Chondrocyte (in vitro differentiated cells): ENCODE results near the gene TMEM45A. TPM values are rescaled to one million over a fixed set of nuclear protein-coding genes. Genes with fewer than 3 reads are reported as not detected.
"Not testable (repeated sequence)": the region's sequence is repeated elsewhere in the genome, so short reads cannot be mapped to it uniquely, and the experiment has no call there.

Source experiments
- DNase-seq: peaks from one replicate; pipeline ENCODE4 v3.0.0; 2021; ENCODE audit warnings: mixed read lengths, low spot score
- H3K27ac Mint-ChIP-seq: one replicate; pipeline ENCODE4 v1.8.0; 2021; ENCODE audit warnings: mild to moderate bottlenecking, moderate library complexity, mixed read lengths; ENCODE audit not compliant: unreplicated experiment
- H3K27me3 Mint-ChIP-seq: 2 replicates; pipeline ENCODE4 v1.8.0; 2021; ENCODE audit warnings: low read depth, mixed read lengths
- H3K36me3 Mint-ChIP-seq: 2 replicates; pipeline ENCODE4 v1.8.0; 2021; ENCODE audit warnings: low read depth, mixed read lengths
- H3K4me1 Mint-ChIP-seq: 2 replicates; pipeline ENCODE4 v1.8.0; 2021; ENCODE audit warnings: low read depth, mild to moderate bottlenecking, mixed read lengths
- H3K4me3 Mint-ChIP-seq: one replicate; pipeline ENCODE4 v1.8.0; 2021; ENCODE audit warnings: mild to moderate bottlenecking, moderate library complexity, mixed read lengths; ENCODE audit not compliant: unreplicated experiment
- H3K9me3 Mint-ChIP-seq: 2 replicates; pipeline ENCODE4 v1.8.0; 2021; ENCODE audit warnings: low read depth, mixed read lengths
- CTCF ChIP-seq: fragments of 200-600 bp; sonication (generic); IDR thresholded peaks from 2 replicates; pipeline ENCODE4 v1.5.0; 2021; ENCODE audit warnings: antibody characterized with exemption, mild to moderate bottlenecking, moderate library complexity
- total RNA-seq: library from RNA; stranded (reverse); gene quantifications from 3 replicates; pipeline ENCODE4 v1.2.1, GENCODE V29; 2021

TMEM45A gene
- total RNA-seq, 1 donor from 2014 or later: 69.1 TPM

GRCh38 chr3:100500320-100500880 lies 8.0 kb downstream of the TMEM45A start:
- H3K36me3 Mint-ChIP-seq: peaks cover 3% of the 10 kb centered on the region
- H3K9me3 Mint-ChIP-seq: no peaks in the 10 kb centered on the region
- H3K4me1 Mint-ChIP-seq: peaks cover 43% of the 10 kb centered on the region
- H3K27ac Mint-ChIP-seq: no peak overlapping the region
- DNase-seq: no peak
- H3K4me3 Mint-ChIP-seq: no peak overlapping the region
- no peak for TF ChIP-seq CTCF
- H3K27me3 Mint-ChIP-seq: no peaks in the 10 kb centered on the region

- DNase-seq: no peak
- Mint-ChIP-seq H3K27me3 (no peaks in the 10 kb centered on the region), H3K4me1 (peaks cover 30% of the 10 kb centered on the region), H3K27ac (no peak overlapping the region), H3K36me3 (peaks cover 20% of the 10 kb centered on the region), H3K4me3 (no peak overlapping the region), H3K9me3 (peaks cover 18% of the 10 kb centered on the region)
- no peak for TF ChIP-seq CTCF
Measured at GRCh38 chr3:100503448-100503847, 11.0 kb downstream of the TMEM45A start.

GRCh38 chr3:100506355-100506754 lies 13.9 kb downstream of the TMEM45A start:
- DNase-seq: no peak
- peaks cover 27% of the 10 kb centered on the region for H3K9me3 Mint-ChIP-seq
- H3K27me3 Mint-ChIP-seq: no peaks in the 10 kb centered on the region
- H3K36me3 Mint-ChIP-seq: peaks cover 28% of the 10 kb centered on the region
- no peak for TF ChIP-seq CTCF
- peaks cover 18% of the 10 kb centered on the region for H3K4me1 Mint-ChIP-seq
- no peak overlapping the region for H3K27ac Mint-ChIP-seq
- no peak overlapping the region for H3K4me3 Mint-ChIP-seq

- peaks cover 27% of the 10 kb centered on the region for H3K9me3 Mint-ChIP-seq
- not testable (repeated sequence) for DNase-seq, H3K4me3 Mint-ChIP-seq, H3K27me3 Mint-ChIP-seq, H3K27ac Mint-ChIP-seq
- H3K4me1 Mint-ChIP-seq: peaks cover 18% of the 10 kb centered on the region
- H3K36me3 Mint-ChIP-seq: peaks cover 27% of the 10 kb centered on the region
Measured at GRCh38 chr3:100509818-100510217, 17.4 kb downstream of the TMEM45A start.

GRCh38 chr3:100516232-100516631 lies 23.8 kb downstream of the TMEM45A start:
- no peak for TF ChIP-seq CTCF
- Mint-ChIP-seq H3K27ac (no peak overlapping the region), H3K9me3 (no peaks in the 10 kb centered on the region), H3K27me3 (no peaks in the 10 kb centered on the region), H3K36me3 (peaks cover 8% of the 10 kb centered on the region), H3K4me3 (no peak overlapping the region), H3K4me1 (peaks cover 12% of the 10 kb centered on the region)
- DNase-seq: no peak

- no peaks in the 10 kb centered on the region for H3K9me3 Mint-ChIP-seq
- peaks cover 12% of the 10 kb centered on the region for H3K4me1 Mint-ChIP-seq
- no peak for DNase-seq
- peak overlapping the region; percentile 36 for H3K27ac Mint-ChIP-seq
- no peak overlapping the region for H3K4me3 Mint-ChIP-seq
- H3K36me3 Mint-ChIP-seq: peaks cover 13% of the 10 kb centered on the region
- TF ChIP-seq CTCF: no peak
- no peaks in the 10 kb centered on the region for H3K27me3 Mint-ChIP-seq
Measured at GRCh38 chr3:100516838-100517237, 24.4 kb downstream of the TMEM45A start.
